ENCODE results near the gene AGRP.

- TF ChIP-seq, protein P1, sequence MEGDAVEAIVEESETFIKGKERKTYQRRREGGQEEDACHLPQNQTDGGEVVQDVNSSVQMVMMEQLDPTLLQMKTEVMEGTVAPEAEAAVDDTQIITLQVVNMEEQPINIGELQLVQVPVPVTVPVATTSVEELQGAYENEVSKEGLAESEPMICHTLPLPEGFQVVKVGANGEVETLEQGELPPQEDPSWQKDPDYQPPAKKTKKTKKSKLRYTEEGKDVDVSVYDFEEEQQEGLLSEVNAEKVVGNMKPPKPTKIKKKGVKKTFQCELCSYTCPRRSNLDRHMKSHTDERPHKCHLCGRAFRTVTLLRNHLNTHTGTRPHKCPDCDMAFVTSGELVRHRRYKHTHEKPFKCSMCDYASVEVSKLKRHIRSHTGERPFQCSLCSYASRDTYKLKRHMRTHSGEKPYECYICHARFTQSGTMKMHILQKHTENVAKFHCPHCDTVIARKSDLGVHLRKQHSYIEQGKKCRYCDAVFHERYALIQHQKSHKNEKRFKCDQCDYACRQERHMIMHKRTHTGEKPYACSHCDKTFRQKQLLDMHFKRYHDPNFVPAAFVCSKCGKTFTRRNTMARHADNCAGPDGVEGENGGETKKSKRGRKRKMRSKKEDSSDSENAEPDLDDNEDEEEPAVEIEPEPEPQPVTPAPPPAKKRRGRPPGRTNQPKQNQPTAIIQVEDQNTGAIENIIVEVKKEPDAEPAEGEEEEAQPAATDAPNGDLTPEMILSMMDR (conservative IDR thresholded peaks at IDR 0.05; ENCODE audit: low read length) = no peak
- no peak for TF ChIP-seq EZH2phosphoT487 (IDR thresholded peaks at IDR 0.05; ENCODE audit: borderline replicate concordance, low read depth, low read length)
Measured at GRCh38 chr16:67471758-67472384, 11.5 kb downstream of the AGRP start.

Measured in OCI-LY7 (cell line).